Peyer's patch (tissue), 4 donors: ENCODE data around the gene RELCH.

Experiments used
- POLR2A ChIP-seq, 2 donors: fragments of 450-650 bp; IDR thresholded peaks; one replicate each; pipeline ENCODE4 v1.5.1; 2017; ENCODE audit warnings: antibody characterized with exemption in 2 of 2, mild to moderate bottlenecking in 2 of 2, moderate library complexity in 2 of 2
- TF ChIP-seq, protein P1 (sequence below), 6 experiments: fragments of 450-650 bp in 4 of 6; fragments of 200-600 bp in 2 of 6; sonication (generic) in 1 of 6; IDR thresholded peaks; one replicate each; pipeline ENCODE4 v1.5.1; 2017 to 2019; ENCODE audit warnings: antibody characterized with exemption in 6 of 6, mild to moderate bottlenecking in 3 of 6, moderate library complexity in 1 of 6

DNA sequence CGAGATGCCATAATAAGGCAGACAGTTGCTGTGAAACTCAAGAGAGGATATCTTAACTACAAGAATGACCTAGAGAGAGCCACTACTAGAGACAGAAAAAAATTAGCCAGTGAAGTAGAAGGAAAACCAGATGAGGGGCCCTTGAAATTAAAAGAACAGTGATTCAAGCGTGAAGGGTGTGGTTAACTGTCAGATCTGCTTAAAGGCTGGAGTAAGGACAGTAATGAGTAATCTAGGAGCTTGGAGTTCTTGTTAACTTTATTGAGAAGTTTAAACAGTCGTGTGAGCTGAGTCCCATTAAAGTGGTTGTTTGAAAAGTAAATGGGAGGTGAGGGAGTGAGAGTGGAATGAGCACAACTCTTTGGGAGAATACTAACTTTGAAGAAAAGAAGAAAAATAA is 21.5 kb upstream of the RELCH start:
- TF ChIP-seq, protein P1, sequence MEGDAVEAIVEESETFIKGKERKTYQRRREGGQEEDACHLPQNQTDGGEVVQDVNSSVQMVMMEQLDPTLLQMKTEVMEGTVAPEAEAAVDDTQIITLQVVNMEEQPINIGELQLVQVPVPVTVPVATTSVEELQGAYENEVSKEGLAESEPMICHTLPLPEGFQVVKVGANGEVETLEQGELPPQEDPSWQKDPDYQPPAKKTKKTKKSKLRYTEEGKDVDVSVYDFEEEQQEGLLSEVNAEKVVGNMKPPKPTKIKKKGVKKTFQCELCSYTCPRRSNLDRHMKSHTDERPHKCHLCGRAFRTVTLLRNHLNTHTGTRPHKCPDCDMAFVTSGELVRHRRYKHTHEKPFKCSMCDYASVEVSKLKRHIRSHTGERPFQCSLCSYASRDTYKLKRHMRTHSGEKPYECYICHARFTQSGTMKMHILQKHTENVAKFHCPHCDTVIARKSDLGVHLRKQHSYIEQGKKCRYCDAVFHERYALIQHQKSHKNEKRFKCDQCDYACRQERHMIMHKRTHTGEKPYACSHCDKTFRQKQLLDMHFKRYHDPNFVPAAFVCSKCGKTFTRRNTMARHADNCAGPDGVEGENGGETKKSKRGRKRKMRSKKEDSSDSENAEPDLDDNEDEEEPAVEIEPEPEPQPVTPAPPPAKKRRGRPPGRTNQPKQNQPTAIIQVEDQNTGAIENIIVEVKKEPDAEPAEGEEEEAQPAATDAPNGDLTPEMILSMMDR (IDR thresholded peaks at IDR 0.05): no peak
- no peak for TF ChIP-seq POLR2A (IDR thresholded peaks at IDR 0.05)
